ENCODE data around the gene TMEM202.
"Not testable (repeated sequence)": the region's sequence is repeated elsewhere in the genome, so short reads cannot be mapped to it uniquely, and the experiment has no call there.

TMEM202 gene

DNA sequence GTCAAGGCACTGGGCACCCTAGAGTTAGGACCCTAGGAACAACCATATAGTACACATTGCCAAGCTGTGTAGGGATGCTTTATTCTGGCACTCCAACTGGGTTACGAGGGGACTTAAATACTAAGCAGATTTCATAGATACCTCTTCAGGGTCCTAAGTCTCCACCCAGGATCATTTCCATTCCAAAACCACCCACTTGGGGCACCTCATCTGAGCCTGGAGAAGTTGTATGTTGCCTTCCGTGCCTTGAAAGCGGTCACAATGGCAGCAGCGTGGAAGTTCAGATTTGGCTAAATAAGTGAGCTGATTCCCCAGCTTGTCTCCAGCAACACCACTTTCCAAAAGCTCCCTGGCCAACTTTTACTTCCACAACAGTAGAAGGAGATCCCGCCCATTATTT, 4.6 kb downstream of the TMEM202 start:
- DNase-seq (ENCODE audit: low spot score), result no peak

DNA sequence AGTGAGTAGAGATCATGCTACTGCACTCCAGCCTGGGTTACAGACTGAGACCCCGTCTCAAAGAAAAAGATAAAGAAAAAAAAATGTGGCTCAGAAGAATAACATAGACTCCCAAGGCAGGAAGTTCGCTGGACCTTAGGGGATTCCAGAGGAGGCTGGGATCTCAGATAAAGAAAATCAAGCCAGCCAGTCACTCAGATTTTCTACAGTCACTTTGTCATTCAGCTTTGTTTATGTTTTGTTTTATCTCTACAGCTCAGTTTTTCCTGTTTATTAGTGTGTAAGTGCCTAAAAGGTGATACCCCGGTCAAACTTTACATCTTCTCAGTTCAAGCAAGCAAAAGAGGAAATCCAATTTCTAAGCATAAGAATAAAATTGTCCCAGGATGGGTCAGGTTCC, 6.3 kb downstream of the TMEM202 start:
- DNase-seq (ENCODE audit: low spot score), result no peak

- DNase-seq (ENCODE audit: low spot score), result no peak
Measured at GRCh38 chr15:72404841-72405240, 6.7 kb downstream of the TMEM202 start.

- DNase-seq (ENCODE audit: low spot score), result no peak
Measured at GRCh38 chr15:72406936-72407335, 8.8 kb downstream of the TMEM202 start.

GRCh38 chr15:72411111-72411510, 13.0 kb downstream of the TMEM202 start:
- no peak for DNase-seq (ENCODE audit: low spot score)

- DNase-seq (ENCODE audit: low spot score), result no peak
Measured at GRCh38 chr15:72411544-72411943, 13.4 kb downstream of the TMEM202 start.

- not testable (repeated sequence) for DNase-seq (ENCODE audit: low spot score)
Measured at GRCh38 chr15:72413337-72413736, 15.2 kb downstream of the TMEM202 start.

GRCh38 chr15:72415304-72415703, 17.2 kb downstream of the TMEM202 start:
- no peak for DNase-seq (ENCODE audit: low spot score)

DNA sequence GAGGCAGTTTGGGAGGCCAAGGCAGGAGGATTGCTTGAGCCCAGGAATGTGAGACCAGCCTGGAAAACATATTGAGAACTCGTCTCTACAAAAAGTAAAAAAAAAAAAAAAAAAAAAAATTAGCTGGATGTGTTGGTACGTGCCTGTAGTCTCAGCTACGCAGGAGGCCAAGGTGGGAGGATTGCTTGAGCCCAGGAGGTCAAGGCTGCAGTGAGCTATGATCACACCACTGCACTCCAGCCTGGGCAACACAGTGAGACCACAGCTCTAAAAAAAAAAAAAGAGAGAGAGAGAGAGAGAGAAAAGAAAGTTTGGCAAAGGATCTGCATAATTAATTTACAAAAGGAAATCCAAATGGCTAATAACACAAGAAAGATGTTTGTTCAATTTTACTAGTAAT, 21.7 kb downstream of the TMEM202 start:
- not testable (repeated sequence) for DNase-seq (ENCODE audit: low spot score)

GRCh38 chr15:72420576-72420975, 22.5 kb downstream of the TMEM202 start:
- DNase-seq (ENCODE audit: low spot score), result no peak

- no peak for DNase-seq (ENCODE audit: low spot score)
Measured at GRCh38 chr15:72421484-72421883, 23.4 kb downstream of the TMEM202 start.

- DNase-seq (ENCODE audit: low spot score), result no peak
Measured at GRCh38 chr15:72423256-72423655, 25.2 kb downstream of the TMEM202 start.

- no peak for DNase-seq (ENCODE audit: low spot score)
Measured at GRCh38 chr15:72426753-72427152, 28.6 kb downstream of the TMEM202 start.

GRCh38 chr15:72437650-72438316, 39.7 kb downstream of the TMEM202 start:
- DNase-seq (ENCODE audit: low spot score), result no peak

DNA sequence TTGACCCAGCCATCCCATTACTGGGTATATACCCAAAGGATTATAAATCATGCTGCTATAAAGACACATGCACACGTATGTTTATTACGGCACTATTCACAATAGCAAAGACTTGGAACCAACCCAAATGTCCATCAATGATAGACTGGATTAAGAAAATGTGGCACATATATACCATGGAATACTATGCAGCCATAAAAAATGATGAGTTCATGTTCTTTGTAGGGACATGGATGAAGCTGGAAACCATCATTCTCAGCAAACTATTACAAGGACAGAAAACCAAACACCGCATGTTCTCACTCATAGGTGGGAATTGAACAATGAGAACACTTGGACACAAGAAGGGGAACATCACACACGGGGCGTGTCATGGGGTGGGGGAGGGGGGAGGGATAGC, 44.7 kb downstream of the TMEM202 start:
- not testable (repeated sequence) for DNase-seq (ENCODE audit: low spot score)

DNA sequence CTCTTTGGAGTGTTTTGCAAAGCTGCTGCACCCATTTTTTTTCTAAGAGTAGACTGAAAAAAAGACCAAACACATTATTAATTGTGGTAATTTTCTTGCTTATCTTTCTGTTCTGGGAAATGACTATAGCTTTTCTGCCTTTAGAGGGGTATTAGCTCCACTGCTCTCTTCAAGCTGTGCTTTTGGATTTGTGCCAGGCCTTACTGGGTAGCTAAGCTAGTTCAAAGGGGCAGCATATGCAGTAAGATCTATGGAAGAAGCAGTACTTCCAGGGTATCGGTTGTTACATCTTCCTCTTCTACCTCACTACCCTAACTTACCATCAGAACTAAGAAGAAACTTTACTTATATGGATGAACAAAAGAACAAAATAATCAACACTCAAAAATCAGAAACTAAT, 47.3 kb downstream of the TMEM202 start:
- DNase-seq (ENCODE audit: low spot score), result no peak

GRCh38 chr15:72450805-72451204, 52.7 kb downstream of the TMEM202 start:
- DNase-seq (ENCODE audit: low spot score), result no peak

DNA sequence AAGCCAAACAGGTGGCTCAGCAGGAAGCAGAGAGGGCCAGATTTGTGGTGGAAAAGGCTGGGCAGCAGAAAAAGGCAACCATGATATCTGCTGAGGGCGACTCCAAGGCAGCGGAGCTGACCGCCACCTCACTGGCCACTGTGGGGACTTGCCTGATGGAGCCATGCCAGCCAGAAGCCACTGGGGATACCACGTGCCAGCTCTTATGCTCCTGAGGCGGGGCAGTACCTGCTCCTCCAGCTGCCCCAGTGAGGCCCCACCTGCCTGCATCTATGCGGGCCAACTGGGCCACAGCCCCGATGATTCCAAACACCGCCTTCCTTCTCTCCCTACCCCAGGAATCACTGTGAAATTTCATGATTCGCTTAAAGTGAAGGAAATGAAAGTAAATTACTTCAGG, 53.1 kb downstream of the TMEM202 start:
- DNase-seq (ENCODE audit: low spot score), result no peak

DNA sequence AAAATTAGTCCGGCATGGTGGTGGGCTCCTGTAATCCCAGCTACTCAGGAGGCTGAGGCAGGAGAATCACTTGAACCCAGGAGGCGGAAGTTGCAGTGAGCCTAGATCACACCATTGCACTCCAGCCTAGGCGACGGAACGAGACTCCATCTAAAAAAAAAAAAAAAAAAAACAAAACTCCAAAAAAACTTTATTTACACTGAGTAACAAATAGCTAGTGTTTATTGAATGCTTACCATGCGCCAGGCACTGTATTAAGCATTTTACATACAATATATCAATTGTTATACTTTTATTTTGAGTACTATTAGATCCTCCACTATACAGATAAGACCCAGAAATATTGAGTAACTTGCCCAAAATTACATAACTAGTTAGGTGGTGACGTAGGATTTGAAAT, 58.6 kb downstream of the TMEM202 start:
- no peak for DNase-seq (ENCODE audit: low spot score)

Measured in hematopoietic multipotent progenitor cell treated with erythropoietin and hydrocortisone succinate and interleukin-3 and kit ligand, for 15 days (in vitro differentiated cells).